GM12873 (cell line): ENCODE data around the gene LAD1.

Experiments
- CTCF ChIP-seq: IDR thresholded peaks from 2 replicates; pipeline ENCODE4 v1.5.1; 2012; ENCODE audit warnings: low read depth, mild to moderate bottlenecking, moderate library complexity, low read length, control low read depth; ENCODE audit not compliant: insufficient read depth; ENCODE audit errors: missing control alignments

The LAD1 gene

GRCh38 chr1:201405484-201405831, 6.3 kb upstream of the LAD1 start:
- TF ChIP-seq CTCF, result no peak

GRCh38 chr1:201404722-201405483, 5.8 kb upstream of the LAD1 start:
- TF ChIP-seq CTCF, result no peak

- TF ChIP-seq CTCF, result no peak
Observed at GRCh38 chr1:201404055-201404454, 4.9 kb upstream of the LAD1 start.

GRCh38 chr1:201403359-201403758, 4.2 kb upstream of the LAD1 start:
- no peak for TF ChIP-seq CTCF

- TF ChIP-seq CTCF, result no peak
Observed at GRCh38 chr1:201401700-201402099, 2.6 kb upstream of the LAD1 start.

- TF ChIP-seq CTCF, result no peak
Observed at GRCh38 chr1:201400852-201401230, 1.7 kb upstream of the LAD1 start.

- TF ChIP-seq CTCF, result no peak
Observed at GRCh38 chr1:201400212-201400851, 1.2 kb upstream of the LAD1 start.
